ENCODE data around the gene PRADC1. TPM values are rescaled to one million over a fixed set of nuclear protein-coding genes. Genes with fewer than 3 reads are reported as not detected.

Gene PRADC1
- polyA plus RNA-seq, 3 donors: 9.0 to 49.2 (median 33.3) TPM

DNA sequence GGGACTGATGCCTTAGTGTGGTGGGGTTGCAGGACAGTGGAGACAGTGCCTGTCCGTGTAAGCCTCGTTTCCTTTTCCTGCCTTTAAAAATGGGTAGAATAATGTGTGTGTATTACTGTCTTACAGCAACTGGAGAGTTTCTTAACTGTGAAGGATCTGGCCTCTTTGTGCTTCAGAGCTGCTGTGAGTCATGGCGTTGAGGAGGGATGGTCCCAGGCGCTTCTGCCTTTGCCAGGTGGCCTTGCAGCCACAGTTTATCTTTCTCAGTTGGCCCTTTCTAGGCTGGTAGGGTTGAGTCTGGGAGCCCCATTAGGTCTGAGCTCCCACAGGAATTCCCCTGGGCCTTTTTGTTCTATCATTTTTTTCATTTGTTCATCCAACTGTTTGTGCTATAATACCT, 9.2 kb downstream of the PRADC1 start:
- H3K27ac Mint-ChIP-seq: no peak overlapping the region
- H3K36me3 Mint-ChIP-seq: peaks cover 32 to 34% of the 10 kb centered on the region in 2 donors

DNA sequence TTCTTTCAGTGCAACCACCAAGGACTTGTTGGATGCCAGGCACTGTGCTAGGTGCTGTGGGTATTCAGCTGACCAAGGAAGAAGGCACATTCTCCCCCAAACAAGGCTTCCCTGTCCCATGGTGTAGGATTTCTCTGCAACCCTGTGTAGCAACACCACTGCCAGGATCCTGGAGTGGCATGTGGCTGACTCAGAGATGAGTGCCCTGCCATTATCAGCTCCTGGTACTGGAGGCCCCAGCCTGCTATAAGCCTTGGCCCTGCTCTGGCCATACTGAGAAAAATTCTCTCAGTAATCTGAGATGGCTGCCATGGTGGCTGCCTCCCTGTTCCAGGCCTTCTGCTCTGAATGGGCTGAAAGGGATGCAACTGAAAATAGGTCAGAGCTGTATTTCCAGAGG, 14.7 kb downstream of the PRADC1 start:
- Histone ChIP-seq H3K27me3 (ENCODE audit: control insufficient read depth in 2 of 2, insufficient read depth in 2 of 2, low read length in 2 of 2) (no peaks in the 10 kb centered on the region), H3K9ac (ENCODE audit: insufficient read depth, low read length, poor library complexity, severe bottlenecking) (no peak overlapping the region), H3K4me2 (replicated peaks; ENCODE audit: extremely low read depth, low read length, poor library complexity, severe bottlenecking) (no peak overlapping the region), H3K9me3 (replicated peaks in 1 of 2; ENCODE audit: control insufficient read depth in 1 of 2, insufficient read depth in 1 of 2, low read length in 2 of 2) (no peaks in the 10 kb centered on the region), H2AFZ (ENCODE audit: insufficient read depth, low read depth, low read length, poor library complexity, severe bottlenecking) (no peak overlapping the region), H4K20me1 (ENCODE audit: insufficient read depth, low read length) (no peaks in the 10 kb centered on the region), H3K79me2 (ENCODE audit: insufficient read depth, low read length) (peaks cover 12% of the 10 kb centered on the region), H3K4me3 (replicated peaks in 1 of 3; ENCODE audit: low read depth in 2 of 3, low read length in 3 of 3) (no peak overlapping the region), H3K36me3 (replicated peaks in 1 of 2; ENCODE audit: control insufficient read depth in 1 of 2, insufficient read depth in 2 of 2, low read length in 2 of 2) (peaks cover 0 to 17% of the 10 kb centered on the region in 2 donors), H3K27ac (ENCODE audit: low read depth in 1 of 2, low read length in 2 of 2) (no peak overlapping the region), H3K4me1 (ENCODE audit: control insufficient read depth in 1 of 2, insufficient read depth in 2 of 2, low read length in 2 of 2) (peaks cover 9 to 16% of the 10 kb centered on the region in 2 donors)
- Mint-ChIP-seq H3K27ac (no peak overlapping the region), H3K36me3 (peaks cover 20 to 23% of the 10 kb centered on the region in 2 donors), H3K27me3 (ENCODE audit: low read depth in 3 of 3) (peaks cover 0 to 1% (median 0%) of the 10 kb centered on the region in 3 donors), H3K9me3 (no peaks in the 10 kb centered on the region), H3K4me1 (peaks cover 18% of the 10 kb centered on the region), H3K4me3 (no peak overlapping the region)
- TF ChIP-seq CTCF (IDR thresholded peaks at IDR 0.05): no peak
- no peak for DNase-seq
- intact Hi-C loops (cut with micrococcal nuclease): no loop called here

More for the DNA sequence above, 9.2 kb downstream of the PRADC1 start:
- H2AFZ ChIP-seq (ENCODE audit: insufficient read depth, low read depth, low read length, poor library complexity, severe bottlenecking): no peak overlapping the region
- no peaks in the 10 kb centered on the region for H3K9me3 Mint-ChIP-seq
- H3K9me3 ChIP-seq (replicated peaks in 1 of 2; ENCODE audit: control insufficient read depth in 1 of 2, insufficient read depth in 1 of 2, low read length in 2 of 2): no peaks in the 10 kb centered on the region
- H3K27ac ChIP-seq (ENCODE audit: low read depth in 1 of 2, low read length in 2 of 2): no peak overlapping the region
- peaks cover 8 to 33% of the 10 kb centered on the region in 2 donors for H3K36me3 ChIP-seq (replicated peaks in 1 of 2; ENCODE audit: control insufficient read depth in 1 of 2, insufficient read depth in 2 of 2, low read length in 2 of 2)
- peaks cover 12% of the 10 kb centered on the region for H3K4me1 Mint-ChIP-seq
- no peaks in the 10 kb centered on the region for H3K27me3 ChIP-seq (ENCODE audit: control insufficient read depth in 2 of 2, insufficient read depth in 2 of 2, low read length in 2 of 2)
- WGBS (ENCODE audit: insufficient coverage): 81% methylated on average over 3 of the region's 4 CpGs
- H3K4me3 Mint-ChIP-seq: no peak overlapping the region
- no peaks in the 10 kb centered on the region for H3K79me2 ChIP-seq (ENCODE audit: insufficient read depth, low read length)
- no peaks in the 10 kb centered on the region for H4K20me1 ChIP-seq (ENCODE audit: insufficient read depth, low read length)
- no peak overlapping the region for H3K9ac ChIP-seq (ENCODE audit: insufficient read depth, low read length, poor library complexity, severe bottlenecking)
- peaks cover 0 to 1% (median 0%) of the 10 kb centered on the region in 3 donors for H3K27me3 Mint-ChIP-seq (ENCODE audit: low read depth in 3 of 3)
- intact Hi-C loops (cut with micrococcal nuclease): no loop called here
- DNase-seq: no peak
- no peak for TF ChIP-seq CTCF (IDR thresholded peaks at IDR 0.05)
- peaks cover 12 to 15% of the 10 kb centered on the region in 2 donors for H3K4me1 ChIP-seq (ENCODE audit: control insufficient read depth in 1 of 2, insufficient read depth in 2 of 2, low read length in 2 of 2)
- no peak overlapping the region for H3K4me2 ChIP-seq (replicated peaks; ENCODE audit: extremely low read depth, low read length, poor library complexity, severe bottlenecking)
- no peak overlapping the region for H3K4me3 ChIP-seq (replicated peaks in 1 of 3; ENCODE audit: low read depth in 2 of 3, low read length in 3 of 3)

All from CD14-positive monocyte (primary cell).